Hematopoietic multipotent progenitor cell treated with erythropoietin and hydrocortisone succinate and interleukin-3 and kit ligand, for 6 days (in vitro differentiated cells): ENCODE data around the gene SUPT6H.
A peak's percentile ranks its signal among the peaks of the same experiment; 100 is the strongest.
"Not testable (repeated sequence)": the region's sequence is repeated elsewhere in the genome, so short reads cannot be mapped to it uniquely, and the experiment has no call there.

Experiments used
- DNase-seq: peaks from one replicate; pipeline ENCODE4 v3.0.0-alpha.2; 2015

SUPT6H gene

DNA sequence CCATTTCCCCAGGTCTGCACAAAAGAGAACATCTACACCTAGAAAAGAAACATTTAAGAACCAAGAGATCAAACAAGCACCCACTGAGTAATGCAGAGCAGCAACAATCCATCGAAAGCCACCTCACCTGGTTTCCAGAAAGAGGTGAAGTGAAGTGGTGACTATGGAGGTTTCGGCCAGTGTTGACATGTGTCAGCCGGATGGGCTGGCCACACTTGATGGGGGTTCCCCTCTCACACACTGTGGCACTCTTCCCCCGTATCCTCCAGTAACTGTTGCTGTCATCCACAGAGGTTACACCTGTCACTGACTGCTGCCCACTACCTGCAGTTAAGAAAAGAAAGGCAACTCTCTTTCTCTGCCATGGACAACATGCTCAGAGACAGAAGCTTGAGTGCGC, 6.8 kb upstream of the SUPT6H start:
- DNase-seq, result no peak

DNA sequence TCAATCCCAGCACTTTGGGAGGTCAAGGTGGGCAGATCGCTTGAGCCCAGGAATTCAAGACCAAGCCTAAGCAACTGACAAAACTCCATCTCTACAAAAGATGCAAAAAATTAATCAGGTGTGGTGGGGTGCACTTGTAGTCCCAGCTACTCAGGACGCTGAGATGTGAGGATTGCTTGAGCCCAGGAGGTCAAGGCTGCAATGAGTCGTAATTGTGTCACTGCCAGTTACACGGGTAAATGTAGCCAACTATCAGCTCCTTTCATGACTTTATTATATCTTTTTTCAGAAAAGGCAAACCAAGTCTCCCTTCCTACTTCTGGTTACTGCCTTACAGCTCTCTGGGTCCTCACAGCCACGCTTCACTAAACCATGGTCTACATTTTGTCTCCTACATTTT, 4.2 kb upstream of the SUPT6H start:
- no peak for DNase-seq

DNA sequence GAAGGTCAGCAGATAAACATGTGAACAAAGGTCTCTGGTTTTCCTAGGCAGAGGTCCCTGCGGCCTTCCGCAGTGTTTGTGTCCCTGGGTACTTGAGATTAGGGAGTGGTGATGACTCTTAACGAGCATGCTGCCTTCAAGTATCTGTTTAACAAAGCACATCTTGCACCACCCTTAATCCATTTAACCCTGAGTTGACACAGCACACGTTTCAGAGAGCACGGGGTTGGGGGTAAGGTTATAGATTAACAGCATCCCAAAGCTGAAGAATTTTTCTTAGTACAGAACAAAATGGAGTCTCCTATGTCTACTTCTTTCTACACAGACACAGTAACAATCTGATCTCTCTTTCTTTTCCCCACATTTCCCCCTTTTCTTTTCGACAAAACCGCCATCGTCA, 3.7 kb upstream of the SUPT6H start:
- not testable (repeated sequence) for DNase-seq

DNA sequence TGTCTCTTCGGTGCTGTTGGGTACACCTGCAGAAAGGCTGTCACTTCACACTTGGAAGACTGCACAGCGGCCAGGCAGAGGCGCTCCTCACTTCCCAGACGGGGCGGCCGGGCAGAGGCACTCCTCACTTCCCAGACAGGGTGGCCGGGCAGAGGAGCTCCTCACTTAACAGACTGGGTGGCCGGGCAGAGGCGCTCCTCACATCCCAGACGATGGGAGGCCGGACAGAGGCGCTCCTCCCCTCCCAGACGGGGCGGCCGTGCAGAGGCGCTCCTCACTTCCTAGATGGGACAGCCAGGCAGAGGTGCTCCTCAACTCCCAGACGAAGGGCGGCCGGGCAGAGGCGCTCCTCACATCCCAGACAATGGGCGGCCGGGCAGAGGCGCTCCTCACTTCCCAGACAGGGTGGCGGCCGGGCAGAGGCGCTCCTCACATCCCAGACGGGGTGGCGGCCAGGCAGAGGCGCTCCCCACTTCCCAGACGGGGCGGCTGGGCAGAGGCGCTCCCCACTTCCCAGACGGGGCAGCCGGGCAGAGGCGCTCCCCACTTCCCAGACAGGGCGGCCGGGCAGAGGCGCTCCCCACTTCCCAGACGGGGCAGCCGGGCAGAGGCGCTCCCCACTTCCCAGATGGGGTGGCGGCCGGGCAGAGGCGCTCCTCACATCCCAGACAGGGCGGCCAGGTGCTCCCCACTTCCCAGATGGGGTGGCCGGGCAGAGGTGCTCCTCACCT, 3.1 kb upstream of the SUPT6H start:
- not testable (repeated sequence) for DNase-seq

DNA sequence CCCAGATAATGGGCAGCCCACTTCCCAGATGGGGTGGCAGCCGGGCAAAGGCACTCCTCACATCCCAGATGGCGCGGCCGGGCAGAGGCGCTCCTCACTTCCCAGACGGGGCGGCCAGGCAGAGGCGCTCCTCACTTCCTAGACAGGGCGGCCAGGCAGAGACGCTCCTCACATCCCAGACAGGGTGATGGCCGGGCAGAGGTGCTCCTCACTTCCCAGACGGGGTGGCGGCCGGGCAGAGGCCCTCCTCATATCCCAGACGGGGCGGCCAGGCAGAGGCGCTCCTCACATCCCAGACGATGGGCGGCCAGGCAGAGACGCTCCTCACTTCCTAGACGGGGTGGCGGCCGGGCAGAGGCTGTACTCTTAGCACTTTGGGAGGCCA, 2.5 kb upstream of the SUPT6H start:
- DNase-seq, result not testable (repeated sequence)

DNA sequence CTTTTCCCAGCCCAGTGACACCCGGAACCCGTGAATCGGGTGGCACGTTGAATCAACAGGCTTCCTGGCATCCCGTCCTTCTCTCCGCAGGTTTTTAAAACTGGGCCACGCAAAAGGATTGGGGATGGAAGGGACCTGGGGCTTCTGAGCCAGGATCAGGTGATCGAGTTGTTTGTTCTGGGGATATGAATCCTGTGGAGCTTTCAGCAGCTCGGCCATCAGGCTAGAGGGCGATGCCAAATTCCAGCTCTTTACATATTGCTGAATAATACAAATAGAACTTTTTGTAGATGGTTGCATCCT, 473 bp downstream of the SUPT6H start:
- DNase-seq, result no peak

DNA sequence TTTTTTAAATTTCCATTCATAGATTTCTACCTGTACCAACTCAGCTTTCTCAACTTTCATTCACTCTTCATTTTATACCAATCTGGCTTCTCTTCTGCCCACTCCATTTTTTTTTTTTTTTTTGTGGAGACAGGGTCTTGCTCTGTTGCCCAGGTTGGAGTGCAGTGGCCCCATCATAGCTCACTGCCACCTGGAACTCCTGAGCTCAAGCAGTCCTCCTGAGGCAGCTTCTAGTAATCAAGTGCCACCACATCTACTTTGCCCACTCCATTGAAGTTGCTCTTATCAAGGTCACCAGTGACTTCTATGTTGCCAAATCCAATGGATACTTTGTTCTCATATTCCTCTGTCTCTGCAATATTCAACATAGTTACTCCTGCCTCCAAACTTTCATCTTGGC, 1.7 kb downstream of the SUPT6H start:
- DNase-seq, result peak; percentile 30

DNA sequence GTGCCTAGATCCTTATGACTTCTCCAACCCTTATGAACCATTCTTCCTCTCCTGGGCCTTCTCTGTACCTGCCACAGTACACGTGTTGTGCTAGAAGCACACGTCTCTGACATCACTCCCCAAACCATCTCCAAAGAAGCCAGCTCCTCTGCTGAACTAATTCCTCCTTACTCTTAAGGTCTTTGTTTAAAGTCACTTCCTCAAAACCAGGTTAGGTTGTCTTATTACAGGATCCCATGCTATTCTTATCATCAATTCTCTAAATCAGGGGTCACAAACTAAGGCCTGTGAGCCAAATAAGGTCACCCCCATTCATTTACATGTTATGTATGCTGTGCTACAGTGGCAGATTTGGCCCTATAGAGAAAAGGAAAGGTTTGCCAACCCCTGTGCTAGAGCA, 4.0 kb downstream of the SUPT6H start:
- DNase-seq, result no peak

DNA sequence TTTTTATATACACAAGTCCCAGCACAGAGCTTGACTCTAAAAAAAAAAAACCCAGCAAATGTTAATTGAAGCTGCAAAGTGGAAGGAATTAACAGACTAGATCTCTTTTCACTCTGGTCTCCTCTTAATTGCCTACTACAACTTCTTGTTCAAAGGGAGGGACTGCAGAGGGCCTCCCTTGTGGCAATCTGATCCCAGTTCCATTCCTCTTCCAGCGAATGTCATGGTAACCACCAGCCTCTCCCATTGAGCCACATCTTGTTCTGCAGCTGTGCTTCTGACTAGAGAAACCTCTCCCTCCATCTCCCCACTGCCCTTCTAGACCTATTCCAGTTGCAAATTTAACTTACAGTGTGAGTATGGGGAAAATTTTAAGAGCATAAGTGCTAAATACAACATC, 5.9 kb downstream of the SUPT6H start:
- no peak for DNase-seq

DNA sequence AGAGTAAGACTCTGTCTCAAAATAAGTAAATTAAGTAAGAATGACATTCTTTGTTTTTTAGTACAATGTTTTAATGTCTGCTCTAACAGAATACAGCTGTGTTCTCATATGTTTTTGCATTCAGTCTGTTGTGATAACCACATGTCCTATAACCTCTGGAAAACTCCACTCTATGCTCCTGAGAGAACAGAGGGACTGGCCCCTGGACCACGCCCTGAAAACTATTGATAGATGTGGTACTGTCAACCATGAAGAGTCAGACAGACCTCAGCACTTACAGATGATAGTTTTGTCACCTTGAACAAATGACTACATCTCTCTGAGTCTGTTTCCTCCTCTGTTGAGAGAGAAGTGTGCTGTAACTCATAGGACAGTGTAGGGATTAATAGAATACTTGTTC, 7.9 kb downstream of the SUPT6H start:
- no peak for DNase-seq

DNA sequence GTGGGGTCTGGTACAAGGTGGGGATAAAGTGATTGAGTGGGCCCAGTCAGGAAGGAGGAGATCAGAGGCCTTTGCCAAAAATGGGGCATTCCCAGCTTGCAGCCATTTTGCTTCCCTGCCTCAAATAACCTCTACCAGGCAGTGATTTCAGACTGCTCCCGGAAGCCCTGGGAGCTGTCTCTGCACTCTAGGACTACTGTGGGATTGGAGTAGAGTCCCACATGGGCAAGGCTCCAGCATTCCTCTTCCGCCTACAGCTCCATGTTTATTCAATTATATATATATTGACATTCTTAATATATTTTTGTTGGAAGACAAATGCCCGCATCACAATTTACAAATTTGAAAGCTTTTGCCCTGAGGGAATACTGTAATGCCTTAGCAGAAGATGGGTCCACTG, 13.5 kb downstream of the SUPT6H start:
- DNase-seq, result no peak

DNA sequence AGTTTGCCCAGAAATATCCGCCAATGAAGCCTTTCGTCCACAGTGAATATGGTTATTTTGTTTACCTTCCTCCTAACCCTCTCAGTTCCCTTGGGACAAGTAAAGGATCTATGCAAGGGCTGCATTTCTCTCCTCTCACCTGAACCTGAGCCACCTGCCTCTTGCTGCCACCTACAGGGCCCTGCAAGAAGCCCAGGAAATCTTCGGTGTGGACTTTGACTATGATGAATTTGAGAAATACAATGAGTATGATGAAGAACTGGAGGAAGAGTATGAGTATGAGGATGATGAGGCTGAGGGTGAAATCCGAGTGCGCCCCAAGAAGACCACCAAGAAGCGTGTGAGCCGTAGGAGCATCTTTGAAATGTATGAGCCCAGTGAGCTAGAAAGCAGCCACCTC, 14.0 kb downstream of the SUPT6H start:
- peak; percentile 31 for DNase-seq

DNA sequence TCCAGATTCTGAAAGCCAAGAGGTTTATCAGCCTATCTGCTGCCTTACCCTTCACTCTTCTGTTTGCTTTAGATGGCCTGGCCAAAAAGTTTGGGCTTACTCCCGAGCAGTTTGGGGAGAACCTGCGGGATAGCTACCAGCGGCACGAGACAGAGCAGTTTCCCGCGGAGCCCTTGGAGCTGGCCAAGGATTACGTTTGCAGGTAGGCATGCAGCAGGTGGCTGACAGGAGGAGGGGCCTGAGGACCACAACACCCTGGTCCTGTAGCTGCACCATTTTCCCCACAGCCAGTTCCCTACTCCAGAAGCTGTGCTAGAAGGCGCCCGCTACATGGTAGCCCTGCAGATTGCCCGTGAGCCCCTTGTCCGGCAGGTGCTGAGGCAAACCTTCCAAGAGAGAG, 20.6 kb downstream of the SUPT6H start:
- DNase-seq, result no peak

DNA sequence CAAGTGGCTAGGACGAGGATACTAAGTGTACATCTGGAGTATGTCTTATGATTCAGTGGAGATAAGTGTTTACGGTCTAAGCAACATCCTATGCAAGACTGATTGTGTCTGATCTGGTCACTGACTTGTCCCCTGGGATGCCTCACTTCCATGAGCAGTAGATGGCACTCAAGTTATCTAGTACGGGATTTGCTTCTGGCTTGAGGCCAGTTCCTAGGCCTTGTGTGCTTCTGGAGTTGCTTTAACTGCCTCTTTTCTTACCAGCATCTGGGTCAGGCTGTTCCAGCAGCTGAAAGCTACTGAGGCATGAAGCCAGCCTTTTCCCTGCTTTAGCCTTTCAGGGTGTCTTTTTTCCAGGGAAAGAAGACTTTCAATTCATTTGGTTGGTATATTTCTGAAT, 23.0 kb downstream of the SUPT6H start:
- DNase-seq, result no peak

DNA sequence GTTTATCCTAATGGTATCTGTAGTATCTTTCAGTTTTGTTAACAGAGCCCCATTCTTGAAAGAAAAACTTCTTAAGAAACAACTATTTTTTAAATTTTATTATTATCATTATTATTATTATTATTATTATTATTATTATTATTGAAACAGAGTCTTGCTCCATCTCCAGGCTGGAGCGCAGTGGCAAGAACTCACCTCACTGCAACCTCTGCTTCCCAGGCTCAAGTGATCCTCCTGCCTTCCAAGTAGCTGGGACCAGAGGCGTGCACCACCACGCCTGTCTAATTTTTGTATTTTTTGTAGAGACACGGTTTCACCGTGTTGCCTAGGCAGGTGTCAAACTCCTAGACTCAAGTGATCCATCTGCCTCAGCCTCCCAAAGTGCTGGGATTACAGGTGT, 23.4 kb downstream of the SUPT6H start:
- no peak for DNase-seq

DNA sequence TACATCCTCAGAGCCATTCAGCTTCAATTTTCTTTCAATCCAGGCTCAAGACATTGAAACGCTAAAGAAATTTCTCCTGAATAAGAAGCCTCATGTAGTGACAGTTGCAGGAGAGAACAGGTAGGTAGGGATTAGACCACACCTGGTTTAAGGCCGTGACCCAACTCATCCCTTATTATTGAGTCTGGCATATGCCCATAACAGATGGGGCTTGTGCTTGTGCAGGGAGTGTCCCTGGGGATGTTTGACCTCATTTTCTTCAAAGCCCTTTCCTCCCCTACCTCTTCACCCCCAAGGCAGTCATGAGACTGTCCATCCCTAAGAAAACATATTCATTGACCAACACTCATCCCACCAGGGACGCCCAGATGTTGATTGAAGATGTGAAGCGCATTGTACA, 24.3 kb downstream of the SUPT6H start:
- DNase-seq, result no peak

DNA sequence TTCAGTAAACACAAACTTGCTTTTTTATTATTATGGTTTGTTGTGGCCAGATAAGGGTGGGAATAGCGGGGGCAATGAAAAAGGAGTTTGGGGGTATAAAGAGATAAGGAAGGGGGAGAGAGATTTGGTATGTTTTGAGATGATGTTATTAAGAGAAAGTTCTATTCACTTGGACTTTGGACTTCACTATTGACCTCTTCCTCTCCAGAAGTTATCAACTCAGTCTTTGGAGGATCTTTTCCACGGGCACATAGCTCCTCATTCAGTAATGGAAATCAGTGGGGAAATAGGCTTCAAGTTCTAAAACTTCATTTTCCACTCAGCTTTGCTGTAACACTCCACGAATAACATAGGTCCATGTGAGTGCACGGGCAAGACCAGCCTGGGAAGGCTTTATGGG, 26.5 kb downstream of the SUPT6H start:
- DNase-seq, result no peak

DNA sequence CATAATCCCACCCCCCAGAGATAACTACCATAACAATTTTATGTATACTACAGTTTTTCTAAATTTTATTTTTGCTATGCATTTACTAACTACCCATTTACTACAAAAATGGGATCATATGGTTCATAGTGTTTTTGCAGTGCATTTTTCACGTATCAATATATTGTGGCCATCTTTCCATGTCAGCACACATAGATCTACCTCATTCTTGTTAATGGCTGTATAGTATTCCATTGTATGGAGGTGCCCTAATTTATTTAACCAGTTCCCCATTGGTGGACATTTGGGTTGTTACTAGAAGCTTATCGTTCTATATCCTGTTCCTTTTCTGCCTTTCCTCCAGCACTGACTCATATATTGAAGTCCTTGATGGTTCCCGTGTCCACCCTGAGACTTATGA, 27.0 kb downstream of the SUPT6H start:
- DNase-seq, result no peak

DNA sequence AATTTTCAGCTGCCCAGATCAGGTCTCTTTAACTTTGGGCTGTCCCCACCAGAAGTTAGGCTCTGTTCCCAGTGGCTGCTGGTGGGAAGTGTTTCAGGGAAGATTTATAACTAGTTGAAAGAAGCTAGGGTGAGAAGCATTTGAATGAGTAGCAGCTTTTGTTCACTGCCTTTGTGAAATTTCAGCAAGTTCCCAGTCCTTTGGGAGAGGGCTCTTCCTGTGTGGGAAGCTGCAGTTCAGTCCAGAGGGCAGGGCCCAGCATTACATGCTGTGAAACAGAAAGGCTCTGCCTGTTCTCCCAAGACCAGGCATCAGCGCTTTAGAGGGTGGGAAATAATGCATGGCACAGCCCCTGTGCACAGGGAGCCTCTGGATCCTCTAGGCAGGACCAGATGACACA, 31.9 kb downstream of the SUPT6H start:
- no peak for DNase-seq

DNA sequence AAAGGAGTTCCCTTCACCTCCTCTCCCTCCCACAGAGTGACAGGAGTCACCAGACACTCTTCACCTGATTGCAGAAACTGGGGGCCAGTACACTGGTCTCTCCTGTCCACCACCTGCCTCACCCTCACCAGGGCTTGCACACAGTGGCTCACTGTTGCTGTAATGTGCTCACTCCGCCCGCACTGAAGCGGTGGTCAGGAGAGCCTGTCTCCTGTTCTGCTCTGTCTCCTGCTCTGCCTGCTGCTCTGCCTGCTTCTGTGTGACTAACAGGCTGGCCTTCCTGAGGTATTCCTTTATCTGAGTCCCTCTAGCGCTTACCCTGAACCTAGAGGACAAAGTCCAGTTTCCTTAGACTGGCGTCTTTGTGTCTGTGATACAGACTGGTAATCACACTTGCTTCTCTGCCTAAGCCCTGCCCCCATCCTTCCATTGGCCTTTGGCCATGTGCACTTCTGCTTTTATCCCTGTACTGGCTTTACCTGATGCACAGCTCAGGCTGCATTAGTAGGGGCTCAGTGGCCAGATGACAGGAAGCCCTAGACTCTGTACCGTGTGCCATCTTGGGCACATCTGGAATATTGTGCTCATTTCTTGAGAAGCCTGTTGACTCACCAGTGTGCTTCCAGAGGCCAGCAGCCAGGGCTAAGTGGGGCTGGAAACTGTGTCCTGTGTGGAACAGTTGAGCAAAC, 36.4 kb downstream of the SUPT6H start:
- DNase-seq, result no peak

DNA sequence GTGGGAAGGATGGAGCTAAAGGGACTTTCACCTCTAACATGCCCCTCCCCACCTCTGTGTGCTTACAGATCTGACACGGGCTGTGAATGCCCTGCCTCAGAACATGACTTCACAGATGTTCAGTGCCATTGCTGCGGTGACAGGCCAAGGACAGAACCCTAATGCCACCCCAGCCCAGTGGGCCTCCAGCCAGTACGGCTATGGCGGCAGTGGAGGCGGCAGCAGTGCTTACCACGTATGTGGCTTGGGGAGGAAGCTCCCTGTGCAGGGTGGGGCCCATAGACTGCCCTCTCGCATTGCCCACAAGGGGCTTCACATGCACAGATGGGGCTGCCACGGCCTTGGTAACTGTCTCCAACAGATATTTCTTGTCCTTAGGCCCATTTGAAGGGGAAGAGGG, 38.3 kb downstream of the SUPT6H start:
- no peak for DNase-seq

DNA sequence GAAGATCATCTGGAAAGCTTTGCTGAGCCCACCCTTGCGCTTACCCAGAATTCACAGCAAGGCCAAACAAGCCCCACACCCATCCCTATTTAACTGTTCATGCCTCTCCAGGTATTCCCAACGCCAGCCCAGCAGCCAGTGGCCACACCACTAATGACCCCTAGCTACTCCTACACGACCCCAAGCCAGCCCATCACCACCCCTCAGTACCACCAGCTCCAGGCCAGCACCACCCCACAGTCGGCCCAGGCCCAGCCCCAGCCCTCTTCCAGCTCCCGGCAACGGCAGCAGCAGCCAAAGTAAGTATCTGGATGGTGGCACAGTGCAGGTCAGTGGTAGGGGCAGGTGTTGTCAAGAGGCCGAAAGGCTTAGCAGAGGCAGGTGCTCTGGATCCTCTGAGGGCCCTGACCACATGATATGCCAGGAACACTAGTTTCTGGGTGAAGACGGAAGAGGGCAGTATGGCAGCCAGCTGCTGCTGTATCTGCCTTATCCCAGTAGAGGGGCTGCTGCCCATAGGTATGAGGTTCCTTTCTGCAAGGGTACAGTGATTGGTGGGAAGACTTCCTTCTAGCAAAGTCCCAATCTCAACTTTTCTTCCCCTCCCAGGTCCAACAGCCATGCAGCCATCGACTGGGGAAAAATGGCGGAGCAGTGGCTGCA, 39.0 kb downstream of the SUPT6H start:
- no peak for DNase-seq

DNA sequence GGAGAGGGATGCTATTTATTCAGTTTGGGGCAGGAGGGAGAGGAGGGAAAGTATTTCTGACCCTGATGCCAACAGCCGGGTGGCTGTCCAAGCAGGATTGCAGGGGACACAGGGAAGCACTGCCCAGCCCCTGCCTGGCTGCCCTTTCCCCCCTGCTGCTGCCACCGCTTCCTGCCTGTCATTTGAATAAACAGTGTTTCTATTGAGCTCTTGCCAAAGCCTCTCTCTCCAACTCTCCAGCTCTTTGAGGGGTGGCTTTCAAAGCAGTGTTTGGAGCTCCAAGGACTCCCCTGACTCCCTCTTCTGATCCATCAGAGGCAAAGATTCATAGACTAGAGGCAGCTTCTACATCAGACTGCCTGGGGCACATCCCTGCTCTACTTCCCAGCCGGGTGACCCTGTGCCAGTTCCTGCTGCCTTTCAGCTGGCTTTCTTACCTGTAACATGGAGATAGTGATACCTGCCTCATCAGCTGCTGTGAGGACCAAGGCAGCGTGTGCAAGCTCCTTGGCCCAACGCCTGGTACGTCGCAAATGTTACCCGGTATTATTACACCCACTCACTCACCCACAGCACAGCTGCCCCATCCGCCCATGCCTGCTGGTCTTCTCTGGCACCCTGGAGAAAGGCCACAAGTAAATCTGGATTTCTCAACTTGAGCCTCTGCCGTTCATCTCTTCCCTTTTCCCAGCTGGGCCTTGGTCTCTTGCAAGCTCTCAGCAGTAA, 40.2 kb downstream of the SUPT6H start:
- DNase-seq, result no peak

DNA sequence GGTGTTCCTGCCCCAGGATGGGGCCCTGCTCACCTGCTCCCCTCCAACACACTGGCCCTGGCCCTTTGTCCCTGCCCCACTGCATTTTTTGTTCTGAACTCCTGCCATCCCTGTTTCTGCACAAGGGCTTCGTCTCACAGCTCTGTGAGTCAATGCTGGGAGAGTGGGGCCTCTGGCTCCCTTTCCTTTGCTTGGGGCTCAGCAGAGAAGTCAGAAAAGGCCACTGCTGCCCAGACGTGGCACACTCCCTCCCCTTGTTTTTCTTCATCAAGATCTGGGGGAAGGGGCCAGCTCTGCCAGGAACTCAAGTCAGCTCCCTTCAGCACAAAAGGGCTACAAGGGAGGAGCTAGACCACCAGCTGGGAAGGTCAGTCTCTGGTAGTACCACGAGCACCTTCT, 40.7 kb downstream of the SUPT6H start:
- no peak for DNase-seq
